Activated T-cell treated with anti-CD3 and anti-CD28 coated beads, Interleukin-2, amount 50 U/mL, for 48 hours (primary cell): Measurements from ENCODE around the gene TLE1.

ENCODE experiments used
- DNase-seq, 2 experiments: peaks; one replicate each; pipeline ENCODE4 v3.0.0-alpha.2; 2020

TLE1 gene

GRCh38 chr9:81686614-81687520, 2.5 kb downstream of the TLE1 start:
- DNase-seq = peak; percentile 39 to 57

- no peak for DNase-seq
Observed at GRCh38 chr9:81685763-81686613, 3.4 kb downstream of the TLE1 start.

GRCh38 chr9:81684635-81685034, 4.7 kb downstream of the TLE1 start:
- no peak for DNase-seq

- DNase-seq = no peak
Observed at GRCh38 chr9:81683704-81684103, 5.6 kb downstream of the TLE1 start.

- DNase-seq = no peak
Observed at GRCh38 chr9:81683238-81683637, 6.1 kb downstream of the TLE1 start.

- DNase-seq = no peak
Observed at GRCh38 chr9:81682797-81683196, 6.5 kb downstream of the TLE1 start.

GRCh38 chr9:81682177-81682576, 7.2 kb downstream of the TLE1 start:
- no peak for DNase-seq

GRCh38 chr9:81680506-81680905, 8.8 kb downstream of the TLE1 start:
- DNase-seq = no peak

- no peak for DNase-seq
Observed at GRCh38 chr9:81680006-81680405, 9.3 kb downstream of the TLE1 start.

GRCh38 chr9:81678088-81678487, 11.3 kb downstream of the TLE1 start:
- no peak for DNase-seq

GRCh38 chr9:81676395-81676794, 13.0 kb downstream of the TLE1 start:
- DNase-seq = no peak

GRCh38 chr9:81673310-81673709, 16.0 kb downstream of the TLE1 start:
- DNase-seq = no peak

GRCh38 chr9:81671880-81672280, 17.5 kb downstream of the TLE1 start:
- no peak for DNase-seq

GRCh38 chr9:81669866-81670265, 19.5 kb downstream of the TLE1 start:
- DNase-seq = no peak

- DNase-seq = no peak
Observed at GRCh38 chr9:81669041-81669651, 20.2 kb downstream of the TLE1 start.

GRCh38 chr9:81666123-81666522, 23.2 kb downstream of the TLE1 start:
- DNase-seq = no peak

GRCh38 chr9:81665322-81665871, 23.9 kb downstream of the TLE1 start:
- DNase-seq = no peak

- no peak for DNase-seq
Observed at GRCh38 chr9:81664638-81665222, 24.6 kb downstream of the TLE1 start.

- DNase-seq = no peak
Observed at GRCh38 chr9:81661339-81661738, 28.0 kb downstream of the TLE1 start.

GRCh38 chr9:81656871-81657337, 32.4 kb downstream of the TLE1 start:
- no peak for DNase-seq

GRCh38 chr9:81656004-81656403, 33.3 kb downstream of the TLE1 start:
- DNase-seq = no peak

- no peak for DNase-seq
Observed at GRCh38 chr9:81653240-81653639, 36.1 kb downstream of the TLE1 start.
